ENCODE results near the gene ANTXR2. TPM values are rescaled to one million over a fixed set of nuclear protein-coding genes. Genes with fewer than 3 reads are reported as not detected.

The ANTXR2 gene
- total and polyA plus RNA-seq, 2 of the 13 experiments (the other 11 are each of a cell fraction or from before 2014, with no cell fraction given), result 4.6 to 14.5 TPM

DNA sequence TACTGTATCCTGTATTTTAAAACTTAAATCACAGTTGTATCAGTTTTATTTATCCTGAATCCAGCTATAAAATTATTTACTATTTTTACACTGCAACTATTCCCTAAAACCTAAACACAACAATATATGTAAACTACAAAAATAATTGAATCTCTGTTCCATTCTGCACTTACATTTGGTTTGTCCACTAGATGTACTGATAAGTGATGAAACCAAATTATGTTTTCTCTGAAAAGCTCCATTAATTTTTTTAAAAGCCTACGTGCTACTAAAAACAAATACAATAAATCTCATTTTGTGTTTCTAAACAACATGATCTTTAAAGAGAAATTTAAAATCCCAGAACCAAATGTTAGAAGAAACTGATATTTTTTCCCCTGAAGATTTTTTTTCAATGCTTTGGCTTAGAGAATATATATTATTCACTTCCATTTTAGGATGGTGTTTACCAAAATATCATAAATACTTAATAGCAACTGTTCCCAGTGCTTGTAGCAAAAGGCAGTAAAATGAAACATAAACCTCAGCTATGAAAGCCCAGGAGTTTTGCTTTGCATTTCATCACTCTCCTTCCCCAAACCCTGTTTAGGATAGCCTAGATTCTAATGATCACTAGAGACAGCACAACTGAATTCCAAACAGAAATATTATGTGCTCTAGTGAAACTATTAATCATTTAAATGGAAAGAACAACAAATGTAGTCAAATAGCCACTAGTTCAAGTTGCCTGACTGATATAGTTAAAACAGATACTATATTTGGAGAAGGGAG is 19.7 kb downstream of the ANTXR2 start:
- no peak for FAIRE-seq
- ChIA-PET POLR2A (no interaction called here), CTCF (ENCODE audit: low intra/inter-chr PET ratio, low total read pairs) (no interaction called here)
- intact Hi-C loops (cut with micrococcal nuclease; ENCODE audit: unreplicated experiment) (no loop called here), in situ Hi-C loops (cut with HindIII; ENCODE audit: extremely low pct_ligation_motif_present, low pct_unique_long_range_greater_than_20kb) (no loop called here)
- ATAC-seq, result no peak
- Histone ChIP-seq H3K27me3 (ENCODE audit: control insufficient read depth in 1 of 2, insufficient read depth in 2 of 2, low read length in 2 of 2) (no peaks in the 10 kb centered on the region; a peak in 1 of 5 replicates), H4K20me1 (ENCODE audit: insufficient read depth, low read length) (no peaks in the 10 kb centered on the region), H3K4me3 (replicated peaks in 1 of 3; ENCODE audit: insufficient read depth in 1 of 3, low read depth in 2 of 3, low read length in 3 of 3) (no peak overlapping the region), H3K27ac (ENCODE audit: extremely low read length, insufficient read depth, low read length) (no peak overlapping the region), H3K9me3 (ENCODE audit: low read length) (no peaks in the 10 kb centered on the region), H3K79me2 (ENCODE audit: insufficient read depth, low read length) (no peaks in the 10 kb centered on the region), H3K4me1 (ENCODE audit: insufficient read depth, low read length) (no peaks in the 10 kb centered on the region), H2AFZ (ENCODE audit: low read length) (no peak overlapping the region), H3K4me2 (ENCODE audit: low read depth, low read length) (no peak overlapping the region), H3K36me3 (replicated peaks in 1 of 2; ENCODE audit: control insufficient read depth in 1 of 2, insufficient read depth in 2 of 2, low read length in 2 of 2) (no peaks in the 10 kb centered on the region), H3K9ac (ENCODE audit: insufficient read depth, low read depth, low read length) (no peak overlapping the region)
- DNase-seq (ENCODE audit: low spot score), result no peak
- BruUV-seq (replicated peaks), result no TSS peak
- WGBS (ENCODE audit: low lambda C conversion rate), result 98% methylated on average over 1 of the region's 1 CpG
- TF ChIP-seq ZNF234 (CRISPR knock-in tag; conservative IDR thresholded peaks at IDR 0.05), result no peak
- TF ChIP-seq KDM3A (CRISPR knock-in tag; IDR thresholded peaks at IDR 0.05; ENCODE audit: low read depth), result no peak
- TF ChIP-seq MTF1 (CRISPR knock-in tag; IDR thresholded peaks at IDR 0.05), result no peak
- no peak for TF ChIP-seq ZNF460 (CRISPR knock-in tag; IDR thresholded peaks at IDR 0.05; ENCODE audit: borderline replicate concordance)
- TF ChIP-seq ZNF547 (CRISPR knock-in tag; IDR thresholded peaks at IDR 0.05), result no peak
- no peak for TF ChIP-seq CC2D1A (CRISPR knock-in tag; IDR thresholded peaks at IDR 0.05)
- TF ChIP-seq SRSF9 (IDR thresholded peaks at IDR 0.05; ENCODE audit: borderline replicate concordance, insufficient read depth, low read depth, low read length, poor library complexity, severe bottlenecking), result no peak
- no peak for TF ChIP-seq NCOA1 (CRISPR knock-in tag; IDR thresholded peaks at IDR 0.05)
- no peak for TF ChIP-seq ZSCAN30 (CRISPR knock-in tag; IDR thresholded peaks at IDR 0.05)
- TF ChIP-seq, protein P1, sequence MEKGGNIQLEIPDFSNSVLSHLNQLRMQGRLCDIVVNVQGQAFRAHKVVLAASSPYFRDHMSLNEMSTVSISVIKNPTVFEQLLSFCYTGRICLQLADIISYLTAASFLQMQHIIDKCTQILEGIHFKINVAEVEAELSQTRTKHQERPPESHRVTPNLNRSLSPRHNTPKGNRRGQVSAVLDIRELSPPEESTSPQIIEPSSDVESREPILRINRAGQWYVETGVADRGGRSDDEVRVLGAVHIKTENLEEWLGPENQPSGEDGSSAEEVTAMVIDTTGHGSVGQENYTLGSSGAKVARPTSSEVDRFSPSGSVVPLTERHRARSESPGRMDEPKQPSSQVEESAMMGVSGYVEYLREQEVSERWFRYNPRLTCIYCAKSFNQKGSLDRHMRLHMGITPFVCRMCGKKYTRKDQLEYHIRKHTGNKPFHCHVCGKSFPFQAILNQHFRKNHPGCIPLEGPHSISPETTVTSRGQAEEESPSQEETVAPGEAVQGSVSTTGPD (CRISPR knock-in tag; IDR thresholded peaks at IDR 0.05), result no peak
- TF ChIP-seq, protein P2, sequence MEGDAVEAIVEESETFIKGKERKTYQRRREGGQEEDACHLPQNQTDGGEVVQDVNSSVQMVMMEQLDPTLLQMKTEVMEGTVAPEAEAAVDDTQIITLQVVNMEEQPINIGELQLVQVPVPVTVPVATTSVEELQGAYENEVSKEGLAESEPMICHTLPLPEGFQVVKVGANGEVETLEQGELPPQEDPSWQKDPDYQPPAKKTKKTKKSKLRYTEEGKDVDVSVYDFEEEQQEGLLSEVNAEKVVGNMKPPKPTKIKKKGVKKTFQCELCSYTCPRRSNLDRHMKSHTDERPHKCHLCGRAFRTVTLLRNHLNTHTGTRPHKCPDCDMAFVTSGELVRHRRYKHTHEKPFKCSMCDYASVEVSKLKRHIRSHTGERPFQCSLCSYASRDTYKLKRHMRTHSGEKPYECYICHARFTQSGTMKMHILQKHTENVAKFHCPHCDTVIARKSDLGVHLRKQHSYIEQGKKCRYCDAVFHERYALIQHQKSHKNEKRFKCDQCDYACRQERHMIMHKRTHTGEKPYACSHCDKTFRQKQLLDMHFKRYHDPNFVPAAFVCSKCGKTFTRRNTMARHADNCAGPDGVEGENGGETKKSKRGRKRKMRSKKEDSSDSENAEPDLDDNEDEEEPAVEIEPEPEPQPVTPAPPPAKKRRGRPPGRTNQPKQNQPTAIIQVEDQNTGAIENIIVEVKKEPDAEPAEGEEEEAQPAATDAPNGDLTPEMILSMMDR (CRISPR knock-in tag; IDR thresholded peaks at IDR 0.05), result no peak
- TF ChIP-seq MEF2D (CRISPR knock-in tag; IDR thresholded peaks at IDR 0.05), result no peak
- TF ChIP-seq, protein P3, sequence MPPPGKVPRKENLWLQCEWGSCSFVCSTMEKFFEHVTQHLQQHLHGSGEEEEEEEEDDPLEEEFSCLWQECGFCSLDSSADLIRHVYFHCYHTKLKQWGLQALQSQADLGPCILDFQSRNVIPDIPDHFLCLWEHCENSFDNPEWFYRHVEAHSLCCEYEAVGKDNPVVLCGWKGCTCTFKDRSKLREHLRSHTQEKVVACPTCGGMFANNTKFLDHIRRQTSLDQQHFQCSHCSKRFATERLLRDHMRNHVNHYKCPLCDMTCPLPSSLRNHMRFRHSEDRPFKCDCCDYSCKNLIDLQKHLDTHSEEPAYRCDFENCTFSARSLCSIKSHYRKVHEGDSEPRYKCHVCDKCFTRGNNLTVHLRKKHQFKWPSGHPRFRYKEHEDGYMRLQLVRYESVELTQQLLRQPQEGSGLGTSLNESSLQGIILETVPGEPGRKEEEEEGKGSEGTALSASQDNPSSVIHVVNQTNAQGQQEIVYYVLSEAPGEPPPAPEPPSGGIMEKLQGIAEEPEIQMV (CRISPR knock-in tag; IDR thresholded peaks at IDR 0.05; ENCODE audit: low read depth), result no peak
- no peak for TF ChIP-seq ZNF12 (CRISPR knock-in tag; IDR thresholded peaks at IDR 0.05)
- TF ChIP-seq, protein P4, sequence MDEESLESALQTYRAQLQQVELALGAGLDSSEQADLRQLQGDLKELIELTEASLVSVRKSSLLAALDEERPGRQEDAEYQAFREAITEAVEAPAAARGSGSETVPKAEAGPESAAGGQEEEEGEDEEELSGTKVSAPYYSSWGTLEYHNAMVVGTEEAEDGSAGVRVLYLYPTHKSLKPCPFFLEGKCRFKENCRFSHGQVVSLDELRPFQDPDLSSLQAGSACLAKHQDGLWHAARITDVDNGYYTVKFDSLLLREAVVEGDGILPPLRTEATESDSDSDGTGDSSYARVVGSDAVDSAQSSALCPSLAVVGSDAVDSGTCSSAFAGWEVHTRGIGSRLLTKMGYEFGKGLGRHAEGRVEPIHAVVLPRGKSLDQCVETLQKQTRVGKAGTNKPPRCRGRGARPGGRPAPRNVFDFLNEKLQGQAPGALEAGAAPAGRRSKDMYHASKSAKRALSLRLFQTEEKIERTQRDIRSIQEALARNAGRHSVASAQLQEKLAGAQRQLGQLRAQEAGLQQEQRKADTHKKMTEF (CRISPR knock-in tag; IDR thresholded peaks at IDR 0.05), result no peak

All from HepG2 (cell line).